Activated naive CD4-positive, alpha-beta T cell treated with anti-CD3 and anti-CD28 coated beads, Interleukin-2, amount 10 ng/mL, durations not matched to agents 7 days and 5 days (primary cell): Measurements from ENCODE around the gene NLRP5.

Experiments used
- CTCF ChIA-PET: fragments of 350-600 bp; sonication (Branson Sonifier 250); formaldehyde crosslinking; loops from one replicate; lab custom pipeline; 2021; ENCODE audit warnings: antibody characterized with exemption; lab: Charles Lee
- DNase-seq: peaks from one replicate; pipeline ENCODE4 v3.0.0-alpha.2; 2020
- H3K27ac Mint-ChIP-seq: one replicate; pipeline ENCODE4 v1.8.0; 2021; ENCODE audit warnings: mild to moderate bottlenecking, moderate library complexity, mixed read lengths
- H3K27me3 Mint-ChIP-seq: one replicate; pipeline ENCODE4 v1.8.0; 2021; ENCODE audit warnings: mild to moderate bottlenecking, mixed read lengths
- H3K36me3 Mint-ChIP-seq: one replicate; pipeline ENCODE4 v1.8.0; 2021; ENCODE audit warnings: mixed read lengths
- H3K4me1 Mint-ChIP-seq: one replicate; pipeline ENCODE4 v1.8.0; 2021; ENCODE audit warnings: mixed read lengths
- H3K4me3 Mint-ChIP-seq: one replicate; pipeline ENCODE4 v1.8.0; 2021; ENCODE audit warnings: mild to moderate bottlenecking, moderate library complexity, mixed read lengths
- H3K9me3 Mint-ChIP-seq: one replicate; pipeline ENCODE4 v1.8.0; 2021; ENCODE audit warnings: mixed read lengths

NLRP5 gene

GRCh38 chr19:56108447-56109195, 122.0 kb downstream of the NLRP5 start:
- peaks cover 8% of the 10 kb centered on the region for H3K36me3 Mint-ChIP-seq
- H3K4me1 Mint-ChIP-seq = peaks cover 58% of the 10 kb centered on the region
- no peaks in the 10 kb centered on the region for H3K27me3 Mint-ChIP-seq
- H3K9me3 Mint-ChIP-seq = no peaks in the 10 kb centered on the region
- H3K27ac Mint-ChIP-seq = no peak overlapping the region
- no peak for DNase-seq
- H3K4me3 Mint-ChIP-seq = no peak overlapping the region
- CTCF ChIA-PET = interaction anchor here (1.2 kb wide), 1 partner anchor 63 kb away, joined by 4 read pairs; no protein-coding TSS in a partner anchor

GRCh38 chr19:56109226-56109625, 122.7 kb downstream of the NLRP5 start:
- H3K36me3 Mint-ChIP-seq = peaks cover 8% of the 10 kb centered on the region
- no peak overlapping the region for H3K27ac Mint-ChIP-seq
- no peak overlapping the region for H3K4me3 Mint-ChIP-seq

GRCh38 chr19:56110515-56111448, 124.2 kb downstream of the NLRP5 start:
- no peaks in the 10 kb centered on the region for H3K27me3 Mint-ChIP-seq
- H3K4me1 Mint-ChIP-seq = peaks cover 65% of the 10 kb centered on the region
- CTCF ChIA-PET = interaction anchor here (1.2 kb wide), 1 partner anchor 142 kb away, joined by 3 read pairs; no protein-coding TSS in a partner anchor
- H3K9me3 Mint-ChIP-seq = no peaks in the 10 kb centered on the region
- no peak for DNase-seq
- peak overlapping the region; percentile 75 for H3K27ac Mint-ChIP-seq
- H3K36me3 Mint-ChIP-seq = peaks cover 14% of the 10 kb centered on the region
- H3K4me3 Mint-ChIP-seq = no peak overlapping the region

More at GRCh38 chr19:56109226-56109625, 122.7 kb downstream of the NLRP5 start:
- no peak for DNase-seq
- Mint-ChIP-seq H3K4me1 (peaks cover 63% of the 10 kb centered on the region), H3K9me3 (no peaks in the 10 kb centered on the region), H3K27me3 (no peaks in the 10 kb centered on the region)
- CTCF ChIA-PET = no interaction called here
